ENCODE results near the gene USP1.
A peak's percentile ranks its signal among the peaks of the same experiment; 100 is the strongest.

Gene USP1

DNA sequence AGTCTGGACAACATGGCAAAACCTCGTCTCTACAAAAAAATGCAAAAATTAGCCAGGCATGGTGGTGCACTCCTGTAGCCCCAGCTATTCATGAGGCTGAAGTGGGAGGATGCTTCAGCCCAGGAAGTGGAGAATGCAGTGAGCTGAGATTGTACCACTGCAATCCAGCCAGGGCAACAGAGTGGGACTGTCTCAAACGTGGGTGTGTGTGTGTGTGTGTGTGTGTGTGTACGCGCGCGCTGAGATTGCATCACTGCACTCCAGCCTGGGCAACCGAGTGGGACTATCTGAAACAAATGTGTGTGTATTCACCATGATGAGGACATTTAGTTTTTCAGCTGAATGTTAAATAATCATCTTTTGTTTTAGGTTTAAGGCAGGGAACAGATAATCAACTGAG is 21.1 kb downstream of the USP1 start:
- DNase-seq: no peak
- no peaks in the 10 kb centered on the region for H3K79me2 ChIP-seq (ENCODE audit: low read length)
- TF ChIP-seq EZH2phosphoT487 (IDR thresholded peaks at IDR 0.05; ENCODE audit: low read length): no peak
- TF ChIP-seq, protein P1, sequence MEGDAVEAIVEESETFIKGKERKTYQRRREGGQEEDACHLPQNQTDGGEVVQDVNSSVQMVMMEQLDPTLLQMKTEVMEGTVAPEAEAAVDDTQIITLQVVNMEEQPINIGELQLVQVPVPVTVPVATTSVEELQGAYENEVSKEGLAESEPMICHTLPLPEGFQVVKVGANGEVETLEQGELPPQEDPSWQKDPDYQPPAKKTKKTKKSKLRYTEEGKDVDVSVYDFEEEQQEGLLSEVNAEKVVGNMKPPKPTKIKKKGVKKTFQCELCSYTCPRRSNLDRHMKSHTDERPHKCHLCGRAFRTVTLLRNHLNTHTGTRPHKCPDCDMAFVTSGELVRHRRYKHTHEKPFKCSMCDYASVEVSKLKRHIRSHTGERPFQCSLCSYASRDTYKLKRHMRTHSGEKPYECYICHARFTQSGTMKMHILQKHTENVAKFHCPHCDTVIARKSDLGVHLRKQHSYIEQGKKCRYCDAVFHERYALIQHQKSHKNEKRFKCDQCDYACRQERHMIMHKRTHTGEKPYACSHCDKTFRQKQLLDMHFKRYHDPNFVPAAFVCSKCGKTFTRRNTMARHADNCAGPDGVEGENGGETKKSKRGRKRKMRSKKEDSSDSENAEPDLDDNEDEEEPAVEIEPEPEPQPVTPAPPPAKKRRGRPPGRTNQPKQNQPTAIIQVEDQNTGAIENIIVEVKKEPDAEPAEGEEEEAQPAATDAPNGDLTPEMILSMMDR (IDR thresholded peaks at IDR 0.05; ENCODE audit: low read length): no peak
- no peak for TF ChIP-seq EZH2 (optimal IDR thresholded peaks at IDR 0.05; ENCODE audit: low read depth, low read length)
- no peaks in the 10 kb centered on the region for H3K27me3 ChIP-seq (replicated peaks; ENCODE audit: insufficient read depth, low read length)
- H3F3A ChIP-seq (ENCODE audit: insufficient read depth, low read length): no peaks in the 10 kb centered on the region
- no peak overlapping the region for H3K9ac ChIP-seq (ENCODE audit: low read length)
- H3K9me2 ChIP-seq (replicated peaks; ENCODE audit: insufficient read depth, low read length): no peaks in the 10 kb centered on the region
- no peak overlapping the region for H3K4me3 ChIP-seq (ENCODE audit: low read length)
- H4K20me1 ChIP-seq (ENCODE audit: insufficient read depth, low read length): no peaks in the 10 kb centered on the region
- no peaks in the 10 kb centered on the region; the same call in 1 of the 2 replicates for H3K9me3 ChIP-seq (replicated peaks; ENCODE audit: insufficient read depth, low read length)
- no peak overlapping the region for H2AFZ ChIP-seq (ENCODE audit: low read length)
- no peak overlapping the region for H3K27ac ChIP-seq (ENCODE audit: low read length)
- H3K4me2 ChIP-seq (ENCODE audit: low read depth, low read length): no peak overlapping the region
- H3K4me1 ChIP-seq (ENCODE audit: low read length): no peaks in the 10 kb centered on the region
- no peaks in the 10 kb centered on the region for H3K36me3 ChIP-seq (replicated peaks; ENCODE audit: insufficient read depth, low read length)

DNA sequence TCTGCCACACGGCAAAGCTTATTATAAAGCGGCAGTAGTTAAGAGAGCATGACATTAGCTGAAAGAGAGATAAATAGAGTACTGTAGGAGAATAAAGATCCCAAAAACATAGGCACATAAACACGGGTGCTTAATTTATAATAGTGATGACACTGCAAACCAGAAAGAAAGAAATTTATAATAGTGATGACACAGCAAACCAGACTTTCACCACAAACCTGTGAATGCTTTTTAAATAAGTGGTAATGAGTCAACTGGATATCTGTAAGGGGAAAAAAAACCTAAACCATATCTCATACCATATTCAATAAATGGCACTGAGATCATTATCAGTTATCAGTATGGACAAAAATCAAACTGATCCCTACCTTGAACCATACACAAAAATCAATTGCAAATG is 25.5 kb downstream of the USP1 start:
- Histone ChIP-seq H3K4me2 (ENCODE audit: low read depth, low read length) (no peak overlapping the region), H3K36me3 (replicated peaks; ENCODE audit: insufficient read depth, low read length) (no peaks in the 10 kb centered on the region), H3K27me3 (replicated peaks; ENCODE audit: insufficient read depth, low read length) (no peaks in the 10 kb centered on the region), H3K9me3 (replicated peaks; ENCODE audit: insufficient read depth, low read length) (no peaks in the 10 kb centered on the region; the same call in 1 of the 2 replicates), H3K27ac (ENCODE audit: low read length) (no peak overlapping the region), H3K4me3 (ENCODE audit: low read length) (no peak overlapping the region), H4K20me1 (ENCODE audit: insufficient read depth, low read length) (no peaks in the 10 kb centered on the region), H3K9ac (ENCODE audit: low read length) (no peak overlapping the region), H3K9me2 (replicated peaks; ENCODE audit: insufficient read depth, low read length) (no peaks in the 10 kb centered on the region), H2AFZ (ENCODE audit: low read length) (no peak overlapping the region), H3K4me1 (ENCODE audit: low read length) (no peaks in the 10 kb centered on the region), H3K79me2 (ENCODE audit: low read length) (no peaks in the 10 kb centered on the region), H3F3A (ENCODE audit: insufficient read depth, low read length) (no peaks in the 10 kb centered on the region)
- TF ChIP-seq EZH2phosphoT487 (IDR thresholded peaks at IDR 0.05; ENCODE audit: low read length) (no peak), EZH2 (optimal IDR thresholded peaks at IDR 0.05; ENCODE audit: low read depth, low read length) (no peak)
- TF ChIP-seq, protein P1 (IDR thresholded peaks at IDR 0.05; ENCODE audit: low read length): no peak
- peak; percentile 32 for DNase-seq

DNA sequence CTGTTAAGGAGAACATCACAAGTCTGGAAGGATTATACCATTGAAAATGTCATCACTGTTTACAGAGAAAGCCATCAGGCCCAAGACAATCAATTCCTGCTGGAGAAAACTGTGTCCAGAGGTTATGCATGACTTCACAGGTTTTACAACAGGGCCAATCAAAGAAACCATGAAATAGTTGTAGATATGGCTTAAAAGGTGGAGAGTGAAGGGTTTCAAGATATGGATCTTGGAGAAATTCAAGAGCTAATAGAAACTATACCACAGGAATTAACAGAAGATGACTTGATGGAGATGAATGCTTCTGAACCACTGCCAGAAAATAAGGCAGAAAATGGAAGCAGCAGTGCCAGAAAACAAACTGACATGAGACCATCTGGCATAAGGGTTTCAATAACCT is 30.2 kb downstream of the USP1 start:
- Histone ChIP-seq H3F3A (ENCODE audit: insufficient read depth, low read length) (no peaks in the 10 kb centered on the region), H4K20me1 (ENCODE audit: insufficient read depth, low read length) (no peaks in the 10 kb centered on the region), H3K36me3 (replicated peaks; ENCODE audit: insufficient read depth, low read length) (no peaks in the 10 kb centered on the region), H3K4me2 (ENCODE audit: low read depth, low read length) (no peak overlapping the region), H3K4me3 (ENCODE audit: low read length) (no peak overlapping the region), H3K27ac (ENCODE audit: low read length) (no peak overlapping the region), H3K79me2 (ENCODE audit: low read length) (no peaks in the 10 kb centered on the region), H3K27me3 (replicated peaks; ENCODE audit: insufficient read depth, low read length) (no peaks in the 10 kb centered on the region), H3K9me3 (replicated peaks; ENCODE audit: insufficient read depth, low read length) (no peaks in the 10 kb centered on the region), H3K9ac (ENCODE audit: low read length) (no peak overlapping the region), H3K4me1 (ENCODE audit: low read length) (no peaks in the 10 kb centered on the region), H2AFZ (ENCODE audit: low read length) (no peak overlapping the region), H3K9me2 (replicated peaks; ENCODE audit: insufficient read depth, low read length) (no peaks in the 10 kb centered on the region)
- TF ChIP-seq, protein P1 (IDR thresholded peaks at IDR 0.05; ENCODE audit: low read length): no peak
- no peak for TF ChIP-seq EZH2phosphoT487 (IDR thresholded peaks at IDR 0.05; ENCODE audit: low read length)
- no peak for TF ChIP-seq EZH2 (optimal IDR thresholded peaks at IDR 0.05; ENCODE audit: low read depth, low read length)
- DNase-seq: no peak
